Esophagus squamous epithelium (tissue), 4 donors: ENCODE data around the gene LPAR3.

Experiments used
- POLR2A ChIP-seq, 4 donors: fragments of 450-650 bp; IDR thresholded peaks; one replicate each; pipeline ENCODE4 v1.6.1; 2017; ENCODE audit warnings: antibody characterized with exemption in 4 of 4, mild to moderate bottlenecking in 4 of 4, moderate library complexity in 3 of 4
- TF ChIP-seq, protein P1 (sequence below), 6 experiments: fragments of 450-650 bp in 4 of 6; fragments of 200-600 bp in 2 of 6; sonication (generic) in 2 of 6; IDR thresholded peaks; one replicate each; pipeline ENCODE4 v1.5.1; 2016 to 2019; ENCODE audit warnings: antibody characterized with exemption in 6 of 6, mild to moderate bottlenecking in 4 of 6, moderate library complexity in 4 of 6

DNA sequence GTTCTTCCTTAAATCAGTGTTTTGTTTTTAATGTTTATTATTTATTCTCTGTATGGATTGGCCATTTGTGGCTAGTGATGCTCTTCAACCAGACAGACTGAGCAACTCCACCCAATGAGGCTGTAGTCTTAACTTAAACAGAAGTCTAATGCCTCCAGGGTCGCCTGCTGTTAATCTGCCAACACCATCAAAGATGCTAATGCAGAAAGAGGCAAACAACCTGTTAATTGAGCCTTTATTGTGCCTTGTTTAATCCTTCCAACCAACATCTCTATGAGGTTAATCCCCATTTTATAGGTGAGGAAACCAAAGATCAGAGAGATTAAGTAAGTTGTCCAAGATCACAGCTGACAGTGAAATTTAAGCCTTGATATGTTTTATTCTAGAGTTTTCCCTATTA lies 123.4 kb downstream of the LPAR3 start:
- TF ChIP-seq, protein P1, sequence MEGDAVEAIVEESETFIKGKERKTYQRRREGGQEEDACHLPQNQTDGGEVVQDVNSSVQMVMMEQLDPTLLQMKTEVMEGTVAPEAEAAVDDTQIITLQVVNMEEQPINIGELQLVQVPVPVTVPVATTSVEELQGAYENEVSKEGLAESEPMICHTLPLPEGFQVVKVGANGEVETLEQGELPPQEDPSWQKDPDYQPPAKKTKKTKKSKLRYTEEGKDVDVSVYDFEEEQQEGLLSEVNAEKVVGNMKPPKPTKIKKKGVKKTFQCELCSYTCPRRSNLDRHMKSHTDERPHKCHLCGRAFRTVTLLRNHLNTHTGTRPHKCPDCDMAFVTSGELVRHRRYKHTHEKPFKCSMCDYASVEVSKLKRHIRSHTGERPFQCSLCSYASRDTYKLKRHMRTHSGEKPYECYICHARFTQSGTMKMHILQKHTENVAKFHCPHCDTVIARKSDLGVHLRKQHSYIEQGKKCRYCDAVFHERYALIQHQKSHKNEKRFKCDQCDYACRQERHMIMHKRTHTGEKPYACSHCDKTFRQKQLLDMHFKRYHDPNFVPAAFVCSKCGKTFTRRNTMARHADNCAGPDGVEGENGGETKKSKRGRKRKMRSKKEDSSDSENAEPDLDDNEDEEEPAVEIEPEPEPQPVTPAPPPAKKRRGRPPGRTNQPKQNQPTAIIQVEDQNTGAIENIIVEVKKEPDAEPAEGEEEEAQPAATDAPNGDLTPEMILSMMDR (IDR thresholded peaks at IDR 0.05) = no peak
- no peak for TF ChIP-seq POLR2A (IDR thresholded peaks at IDR 0.05)
